Pons (tissue), 1 donor: Measurements from ENCODE around the gene PROM1.
A peak's percentile ranks its signal among the peaks of the same experiment; 100 is the strongest.

Source experiments
- DNase-seq: peaks from one replicate; pipeline ENCODE4 v3.0.0-alpha.2; 2016; ENCODE audit warnings: low spot score

PROM1 gene

GRCh38 chr4:16027114-16027513, 56.7 kb downstream of the PROM1 start:
- DNase-seq = no peak

DNA sequence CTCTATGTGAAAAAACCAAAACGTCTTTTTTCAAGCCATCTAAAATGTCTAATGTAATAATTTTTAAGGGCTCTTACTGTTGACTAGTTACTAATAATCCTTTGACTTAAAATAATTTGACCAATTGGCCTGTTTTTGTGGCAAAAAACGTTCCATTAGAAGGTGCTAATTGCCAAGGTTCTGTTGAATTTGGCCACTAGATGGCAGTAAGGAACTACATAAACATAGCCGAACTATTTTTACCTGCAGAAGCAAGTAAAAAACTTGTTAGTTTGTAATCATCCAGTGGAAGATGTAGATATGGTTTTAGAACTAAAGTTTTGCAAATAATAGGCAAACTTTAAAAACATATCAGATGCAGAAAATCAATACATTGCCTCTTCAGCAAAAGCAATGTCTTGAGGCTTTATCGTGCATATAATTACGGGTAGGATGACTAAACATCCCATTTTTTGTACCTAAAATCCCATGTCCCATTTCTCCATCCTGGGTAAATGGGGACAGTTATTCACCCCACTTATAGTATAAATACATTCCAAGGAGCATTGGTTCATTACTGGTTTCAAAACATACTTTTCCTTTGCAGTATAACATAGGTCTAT, 57.6 kb downstream of the PROM1 start:
- DNase-seq = peak; percentile 71

- no peak for DNase-seq
Measured at GRCh38 chr4:16025268-16025667, 58.6 kb downstream of the PROM1 start.

GRCh38 chr4:16023776-16024408, 59.9 kb downstream of the PROM1 start:
- DNase-seq = no peak

GRCh38 chr4:16021804-16022560, 61.8 kb downstream of the PROM1 start:
- DNase-seq = no peak

DNA sequence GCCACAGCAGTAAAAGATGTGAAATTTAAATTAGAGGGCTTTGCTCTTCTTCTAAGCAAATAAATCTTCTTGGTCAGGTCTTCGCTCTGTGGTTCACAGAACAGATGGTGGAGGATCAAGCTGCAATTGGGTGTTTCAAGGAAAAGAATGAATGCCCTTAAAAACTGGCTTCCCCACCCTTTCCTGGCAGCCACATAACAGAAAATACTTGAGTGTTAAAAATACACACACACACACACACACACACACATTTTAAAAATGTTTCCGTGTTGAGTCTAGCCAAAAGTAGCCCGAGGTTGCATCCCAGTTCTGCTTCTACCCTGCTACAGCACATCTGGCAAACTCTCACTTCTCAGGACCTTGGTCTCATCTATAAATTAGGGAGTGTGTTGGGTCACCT, 64.2 kb downstream of the PROM1 start:
- DNase-seq = no peak

GRCh38 chr4:16018841-16019240, 65.0 kb downstream of the PROM1 start:
- DNase-seq = no peak

DNA sequence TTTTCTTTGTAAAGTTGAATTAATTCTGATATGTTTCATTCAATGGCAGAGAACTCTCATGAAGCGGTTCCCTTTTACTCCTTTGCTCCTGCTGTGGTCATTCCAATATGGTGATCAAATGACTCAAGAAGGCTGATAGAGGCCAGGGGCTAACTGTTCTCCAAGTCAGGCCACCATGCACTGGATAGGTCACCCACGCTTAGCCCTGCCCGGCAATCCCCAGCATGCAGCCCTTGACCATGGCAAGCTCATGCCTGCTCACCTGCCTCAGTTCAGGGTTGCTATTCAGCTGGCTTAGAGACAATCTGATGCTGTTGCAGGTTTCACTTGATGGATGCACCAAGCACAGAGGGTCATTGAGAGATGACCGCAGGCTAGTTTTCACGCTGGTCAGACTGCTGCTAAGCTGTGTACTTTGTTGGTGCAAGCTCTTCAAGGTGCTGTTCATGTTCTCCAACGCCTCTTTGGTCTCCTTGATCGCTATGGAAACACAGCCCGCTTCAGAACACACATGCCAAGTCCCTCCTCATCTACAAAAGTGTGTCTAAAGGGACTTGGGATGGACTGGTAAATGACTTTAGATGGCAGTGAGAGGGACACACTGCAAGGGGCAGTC, 65.7 kb downstream of the PROM1 start:
- DNase-seq = no peak

DNA sequence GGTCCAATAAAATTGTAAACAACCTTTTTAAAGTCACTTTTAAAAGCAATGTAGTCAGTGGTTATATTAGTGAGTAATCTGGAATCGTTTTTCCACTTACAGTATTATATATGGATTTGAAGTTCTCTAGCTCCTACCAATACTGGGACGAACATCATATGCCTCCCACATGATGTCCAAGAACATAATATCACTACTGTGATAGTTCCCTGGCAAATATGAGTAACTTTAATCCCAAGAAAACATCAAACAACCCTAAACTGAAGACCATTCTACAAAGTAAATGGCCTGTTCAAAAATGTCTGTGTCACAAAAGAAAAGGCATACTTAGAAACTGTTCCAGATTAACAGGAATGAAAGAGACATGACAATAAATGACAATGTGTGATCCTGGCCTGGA, 67.3 kb downstream of the PROM1 start:
- DNase-seq = no peak

DNA sequence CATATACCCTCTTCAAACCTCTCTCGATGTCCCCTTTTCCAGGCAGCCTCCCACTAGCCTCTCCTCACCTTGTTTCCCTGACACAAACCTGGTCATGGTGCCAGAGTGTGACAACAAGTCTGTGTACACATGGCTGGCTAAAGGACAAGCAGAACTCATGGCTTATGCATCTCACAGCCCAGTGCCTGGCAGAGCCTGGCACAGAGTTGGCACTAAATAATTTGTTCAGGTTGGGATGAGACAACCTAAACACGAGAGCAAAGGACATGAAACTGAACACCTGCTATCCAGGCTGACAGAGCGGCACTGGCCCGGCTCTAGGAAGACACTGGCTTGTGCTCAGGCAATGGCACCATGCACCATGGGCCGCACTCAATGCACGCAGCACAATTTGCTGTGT, 72.7 kb downstream of the PROM1 start:
- DNase-seq = no peak

GRCh38 chr4:16009153-16009552, 74.7 kb downstream of the PROM1 start:
- DNase-seq = no peak

GRCh38 chr4:16007471-16008095, 76.2 kb downstream of the PROM1 start:
- no peak for DNase-seq

DNA sequence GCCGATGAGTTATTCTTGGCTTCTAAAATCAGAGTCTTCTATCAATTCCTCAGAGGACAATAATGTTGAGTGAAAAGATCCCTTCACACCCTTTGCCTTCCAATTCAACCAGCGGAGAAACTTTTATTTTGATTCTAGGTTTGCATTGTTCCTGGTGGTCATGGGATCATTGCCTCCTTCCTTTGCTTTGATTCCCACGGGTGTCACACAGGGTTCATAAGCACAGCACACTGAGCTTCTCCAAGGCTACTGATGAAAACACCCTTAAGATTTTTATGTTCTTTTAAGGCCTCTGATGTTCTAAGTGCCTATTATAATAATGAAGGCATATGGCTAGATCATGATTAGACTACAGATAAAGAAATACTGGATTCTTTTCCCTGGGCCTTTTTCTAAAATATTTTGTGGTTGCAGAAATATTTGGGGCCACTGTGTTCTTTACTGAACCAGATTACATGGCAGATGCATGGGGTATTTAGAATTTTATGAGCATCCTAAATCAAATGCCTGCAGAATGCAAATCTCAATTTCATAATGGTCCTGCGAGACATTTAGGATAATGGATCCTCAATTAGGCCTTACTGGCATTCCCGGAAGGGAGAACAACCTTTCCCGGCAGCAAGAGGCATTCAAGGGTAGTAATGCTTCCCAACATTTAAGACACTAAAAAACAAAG, 76.9 kb downstream of the PROM1 start:
- no peak for DNase-seq

DNA sequence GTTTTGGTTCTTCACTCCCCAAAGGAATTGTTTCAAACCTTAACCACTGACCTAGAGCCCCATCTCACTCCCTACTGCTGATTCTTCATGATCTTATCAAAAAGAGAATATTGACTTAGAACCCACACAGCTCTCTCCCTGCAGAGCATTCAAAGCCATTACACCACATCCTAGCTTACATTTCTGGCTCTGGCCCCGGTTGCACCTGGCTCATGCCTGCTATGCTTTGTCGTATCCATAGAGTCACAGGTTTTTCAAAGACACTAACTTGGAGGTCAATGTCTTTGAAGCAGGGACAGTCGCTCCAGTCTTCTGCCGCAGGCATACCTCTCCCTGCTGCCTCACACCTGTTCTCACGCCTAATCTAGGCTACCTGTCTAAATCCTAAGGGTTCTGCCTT, 78.1 kb downstream of the PROM1 start:
- DNase-seq = no peak

- peak; percentile 84 for DNase-seq
Measured at GRCh38 chr4:16001484-16001858, 82.4 kb downstream of the PROM1 start.

DNA sequence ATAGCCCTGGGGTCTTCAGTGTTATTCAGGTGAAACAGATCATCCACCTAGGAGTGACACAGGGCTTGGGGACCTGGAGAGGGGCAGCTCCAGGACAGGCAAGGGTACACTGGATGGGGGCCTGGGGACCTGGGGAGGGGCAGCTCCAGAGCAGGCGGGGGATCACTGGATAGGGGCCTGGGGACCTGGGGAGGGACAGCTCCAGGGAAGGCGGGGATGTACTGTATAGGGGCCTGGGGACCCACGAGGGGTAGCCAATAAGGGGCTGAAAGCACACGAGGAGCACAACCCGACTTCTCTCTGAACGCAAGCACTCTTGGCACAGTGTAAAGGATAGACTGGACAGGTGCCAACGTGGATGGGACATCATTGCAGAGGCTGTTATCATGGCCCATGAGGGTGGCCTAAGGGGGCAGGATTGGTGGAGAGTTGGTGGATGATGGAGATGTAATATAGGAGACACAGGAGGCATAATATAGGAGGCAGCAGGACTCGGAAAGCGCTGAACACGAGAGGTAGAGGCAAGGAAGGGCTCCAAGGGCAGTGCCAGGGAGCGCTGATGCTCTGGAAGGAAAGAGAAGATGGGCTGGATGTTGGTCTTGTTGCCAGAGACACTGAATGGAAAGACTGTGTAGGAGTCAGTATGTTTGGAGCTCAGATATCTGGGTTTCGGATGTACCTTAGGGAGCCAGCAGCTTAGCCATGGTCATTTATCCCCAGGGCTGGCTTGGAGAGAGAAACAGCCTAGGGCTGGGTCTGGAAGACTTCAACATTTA, 82.9 kb downstream of the PROM1 start:
- no peak for DNase-seq

GRCh38 chr4:15996773-15997172, 87.0 kb downstream of the PROM1 start:
- DNase-seq = no peak

DNA sequence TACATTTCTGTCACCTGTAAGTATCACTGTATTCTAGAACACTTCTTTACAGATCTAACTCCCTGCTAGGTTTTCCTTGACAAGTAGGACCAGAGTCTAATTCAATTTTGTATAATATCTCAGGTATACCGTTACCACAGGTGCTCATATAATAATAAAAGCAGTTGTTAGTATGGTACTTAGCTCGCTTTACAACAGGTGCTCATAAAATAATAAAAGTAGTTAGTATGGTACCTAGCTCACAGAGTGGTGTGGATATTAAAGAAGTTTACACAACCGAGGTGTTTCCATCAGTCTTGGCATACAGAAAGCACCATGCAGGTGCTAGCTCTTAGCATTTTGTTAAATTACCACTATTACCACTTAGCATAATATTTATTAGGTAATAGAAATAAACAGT, 88.0 kb downstream of the PROM1 start:
- DNase-seq = no peak

GRCh38 chr4:15992167-15992485, 91.7 kb downstream of the PROM1 start:
- DNase-seq = no peak

DNA sequence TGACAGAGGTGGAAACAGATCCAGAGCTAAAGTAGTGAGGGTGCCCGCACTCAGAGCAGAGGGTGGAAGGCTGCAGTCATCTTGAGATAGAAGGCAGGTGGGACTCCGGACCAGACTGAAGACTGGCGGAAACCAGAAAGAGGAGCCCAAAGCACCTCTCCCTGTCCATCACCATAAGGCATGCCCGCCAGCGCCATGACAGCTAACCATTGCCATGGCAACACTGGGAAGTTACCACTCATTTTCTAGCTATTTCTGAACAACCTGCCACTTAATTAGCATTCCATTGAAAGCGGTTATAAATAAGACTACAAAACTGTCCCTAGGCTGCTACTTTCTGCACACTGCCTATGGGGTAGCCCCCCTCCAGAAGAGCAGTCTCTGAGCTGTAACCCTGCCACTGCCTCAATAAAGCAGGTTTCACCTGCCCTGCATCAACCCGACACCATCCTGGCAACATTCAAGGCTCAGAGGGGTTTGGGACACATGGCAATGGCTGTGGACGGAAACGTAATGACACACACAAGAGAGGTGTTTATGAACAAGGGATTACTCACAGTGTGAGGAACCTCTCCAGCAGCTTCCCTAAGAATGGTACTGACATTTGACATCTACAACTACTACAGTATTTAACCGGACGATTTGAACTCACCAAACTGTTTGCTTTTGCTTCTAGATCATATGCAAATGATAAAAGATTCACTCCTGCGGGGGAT, 93.1 kb downstream of the PROM1 start:
- DNase-seq = no peak

DNA sequence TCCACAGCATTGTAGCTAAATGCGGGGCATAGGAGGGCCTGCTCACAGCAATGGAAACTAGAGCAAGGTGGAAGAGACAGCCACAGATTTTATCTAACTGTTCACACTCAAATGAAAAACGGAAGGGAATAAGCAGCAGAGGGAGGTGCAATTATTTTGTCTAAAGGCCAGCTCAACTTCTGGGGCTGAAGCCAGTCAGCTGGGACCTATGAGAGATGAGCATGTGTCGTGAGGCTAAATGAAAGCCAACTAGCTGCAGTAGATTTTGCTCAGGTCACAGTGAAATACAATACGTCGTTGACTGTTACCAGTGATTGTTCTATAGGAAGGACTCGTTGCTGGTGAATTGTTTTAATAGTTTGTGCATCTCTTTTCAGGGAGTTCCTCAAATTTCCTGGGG, 94.4 kb downstream of the PROM1 start:
- no peak for DNase-seq
